OCI-LY7 (cell line): Measurements from ENCODE around the gene NDP. TPM values are rescaled to one million over a fixed set of nuclear protein-coding genes. Genes with fewer than 3 reads are reported as not detected.

ENCODE experiments used
- BruUV-seq: library from RNA; stranded (reverse); fragments of 400-500 nt; replicated peaks from 2 replicates; lab custom pipeline; 2021; lab: Mats Ljungman, UMichigan
- CTCF ChIA-PET: fragments of 300-600 bp; sonication (Branson Sonifier 250); formaldehyde crosslinking; loops from one replicate; lab custom pipeline; 2022; ENCODE audit warnings: antibody characterized with exemption; ENCODE audit not compliant: unreplicated experiment; lab: Charles Lee
- POLR2A ChIA-PET: fragments of 300-600 bp; sonication (Branson Sonifier 250); formaldehyde crosslinking; loops from one replicate; lab custom pipeline; 2022; ENCODE audit warnings: antibody characterized with exemption; lab: Charles Lee
- DNase-seq: peaks from one replicate; pipeline ENCODE4 v3.0.0-alpha.2; 2015; ENCODE audit warnings: low spot score
- H2AFZ ChIP-seq: fragments of 200-600 bp; sonication (generic), shearing (Covaris generic); 2 replicates; pipeline ENCODE4 v1.6.1; 2014; ENCODE audit warnings: mild to moderate bottlenecking, antibody characterized with exemption, low read length, moderate library complexity
- H3K27ac ChIP-seq: fragments of 200-600 bp; sonication (generic); 2 replicates; pipeline ENCODE4 v1.5.1; 2014; ENCODE audit warnings: mixed run types, low read depth, mild to moderate bottlenecking, moderate library complexity, low read length, inconsistent platforms; ENCODE audit not compliant: poor library complexity, severe bottlenecking
- H3K36me3 ChIP-seq: fragments of 200-600 bp; sonication (generic); 2 replicates; pipeline ENCODE4 v1.6.1; 2014; ENCODE audit warnings: mild to moderate bottlenecking, antibody characterized with exemption, low read length, moderate library complexity, mixed read lengths; ENCODE audit not compliant: insufficient read depth
- H3K4me1 ChIP-seq: fragments of 200-600 bp; sonication (generic); 2 replicates; pipeline ENCODE4 v1.5.1; 2014; ENCODE audit warnings: mild to moderate bottlenecking, low read length; ENCODE audit not compliant: insufficient read depth, poor library complexity, severe bottlenecking
- H3K4me2 ChIP-seq: fragments of 200-600 bp; sonication (generic); 2 replicates; pipeline ENCODE4 v1.6.1; 2014; ENCODE audit warnings: mild to moderate bottlenecking, low read length
- H3K4me3 ChIP-seq: fragments of 200-600 bp; sonication (generic); 2 replicates; pipeline ENCODE4 v1.5.1; 2014; ENCODE audit warnings: mild to moderate bottlenecking, low read depth, low read length; ENCODE audit not compliant: poor library complexity, severe bottlenecking
- H3K79me2 ChIP-seq: fragments of 200-600 bp; sonication (generic); 2 replicates; pipeline ENCODE4 v1.6.1; 2016; ENCODE audit warnings: low read depth, mild to moderate bottlenecking, low read length, moderate library complexity, mixed read lengths; ENCODE audit not compliant: insufficient read depth
- H3K9me2 ChIP-seq: fragments of 200-600 bp; sonication (generic); 2 replicates; pipeline ENCODE4 v1.6.1; 2016; ENCODE audit warnings: mild to moderate bottlenecking, low read length, mixed read lengths; ENCODE audit not compliant: insufficient read depth
- H3K9me3 ChIP-seq: fragments of 200-600 bp; sonication (generic); 2 replicates; pipeline ENCODE4 v1.6.1; 2014; ENCODE audit warnings: mild to moderate bottlenecking, mixed run types, low read length, mixed read lengths
- H4K20me1 ChIP-seq: fragments of 200-600 bp; sonication (generic); 2 replicates; pipeline ENCODE4 v1.6.1; 2014; ENCODE audit warnings: mild to moderate bottlenecking, antibody characterized with exemption, low read length, moderate library complexity, mixed read lengths; ENCODE audit not compliant: insufficient read depth
- CTCF ChIP-seq: fragments of 200-600 bp; sonication (generic); conservative IDR thresholded peaks from 2 replicates; pipeline ENCODE4 v1.5.1; 2014; ENCODE audit warnings: mild to moderate bottlenecking, antibody characterized with exemption, low read length, moderate library complexity, mixed read lengths
- EZH2phosphoT487 ChIP-seq: fragments of 200-600 bp; sonication (generic); IDR thresholded peaks from 2 replicates; pipeline ENCODE4 v1.6.1; 2018; ENCODE audit warnings: low read depth, borderline replicate concordance, mild to moderate bottlenecking, mixed run types, antibody characterized with exemption, low read length, moderate library complexity, mixed read lengths
- intact Hi-C: fragments of 100-400 bp; cut with micrococcal nuclease; formaldehyde crosslinking; loops from one replicate; pipeline ENCODE4 v1.10.0; 2022; ENCODE audit not compliant: unreplicated experiment
- total RNA-seq, 2 experiments: library from RNA; depleted of rRNA in 1 of 2; stranded (reverse); fragments of >200 nt in 1 of 2; shearing (Covaris generic) in 1 of 2; gene quantifications; 2 replicates each; pipeline ENCODE4 v1.2.3, GENCODE V29; 2014 to 2022

NDP gene
- total RNA-seq, 2 experiments from 2014 or later: not detected

- Histone ChIP-seq H3K4me3 (no peak overlapping the region), H4K20me1 (no peaks in the 10 kb centered on the region), H3K9me2 (no peaks in the 10 kb centered on the region), H2AFZ (no peak overlapping the region), H3K4me1 (no peaks in the 10 kb centered on the region), H3K4me2 (no peak overlapping the region), H3K27ac (no peak overlapping the region), H3K36me3 (no peaks in the 10 kb centered on the region), H3K79me2 (no peaks in the 10 kb centered on the region), H3K9me3 (no peaks in the 10 kb centered on the region)
- TF ChIP-seq CTCF: no peak
- TF ChIP-seq EZH2phosphoT487: no peak
- intact Hi-C loops: no loop called here
- no TSS peak for BruUV-seq
- POLR2A ChIA-PET: no interaction called here
- CTCF ChIA-PET: no interaction called here
- DNase-seq: no peak
Observed at GRCh38 chrX:44016906-44017305, 43.7 kb upstream of the NDP start.

- Histone ChIP-seq H3K4me3 (no peak overlapping the region), H4K20me1 (no peaks in the 10 kb centered on the region), H3K4me1 (no peaks in the 10 kb centered on the region), H3K27ac (no peak overlapping the region), H3K9me3 (no peaks in the 10 kb centered on the region), H3K4me2 (no peak overlapping the region), H3K36me3 (no peaks in the 10 kb centered on the region), H3K79me2 (no peaks in the 10 kb centered on the region), H3K9me2 (no peaks in the 10 kb centered on the region), H2AFZ (no peak overlapping the region)
- TF ChIP-seq CTCF (no peak), EZH2phosphoT487 (no peak)
- intact Hi-C loops: no loop called here
- ChIA-PET POLR2A (no interaction called here), CTCF (no interaction called here)
- no peak for DNase-seq
- no TSS peak for BruUV-seq
Observed at GRCh38 chrX:44012484-44013096, 39.4 kb upstream of the NDP start.

GRCh38 chrX:44011506-44011905 lies 38.3 kb upstream of the NDP start:
- intact Hi-C loops: no loop called here
- TF ChIP-seq EZH2phosphoT487 (no peak), CTCF (no peak)
- no peak for DNase-seq
- Histone ChIP-seq H3K27ac (no peak overlapping the region), H3K9me3 (no peaks in the 10 kb centered on the region), H4K20me1 (no peaks in the 10 kb centered on the region), H2AFZ (no peak overlapping the region), H3K4me1 (no peaks in the 10 kb centered on the region), H3K9me2 (no peaks in the 10 kb centered on the region), H3K4me3 (no peak overlapping the region), H3K4me2 (no peak overlapping the region), H3K36me3 (no peaks in the 10 kb centered on the region), H3K79me2 (no peaks in the 10 kb centered on the region)
- POLR2A ChIA-PET: no interaction called here
- BruUV-seq: no TSS peak
- CTCF ChIA-PET: no interaction called here
